Epidermal melanocyte (primary cell): Measurements from ENCODE around the gene PABPC1L.
"Not testable (repeated sequence)": the region's sequence is repeated elsewhere in the genome, so short reads cannot be mapped to it uniquely, and the experiment has no call there.

Source experiments
- DNase-seq: peaks from one replicate; pipeline ENCODE4 v3.0.0; 2011; ENCODE audit warnings: low spot score; ENCODE audit not compliant: insufficient read length

PABPC1L gene

DNA sequence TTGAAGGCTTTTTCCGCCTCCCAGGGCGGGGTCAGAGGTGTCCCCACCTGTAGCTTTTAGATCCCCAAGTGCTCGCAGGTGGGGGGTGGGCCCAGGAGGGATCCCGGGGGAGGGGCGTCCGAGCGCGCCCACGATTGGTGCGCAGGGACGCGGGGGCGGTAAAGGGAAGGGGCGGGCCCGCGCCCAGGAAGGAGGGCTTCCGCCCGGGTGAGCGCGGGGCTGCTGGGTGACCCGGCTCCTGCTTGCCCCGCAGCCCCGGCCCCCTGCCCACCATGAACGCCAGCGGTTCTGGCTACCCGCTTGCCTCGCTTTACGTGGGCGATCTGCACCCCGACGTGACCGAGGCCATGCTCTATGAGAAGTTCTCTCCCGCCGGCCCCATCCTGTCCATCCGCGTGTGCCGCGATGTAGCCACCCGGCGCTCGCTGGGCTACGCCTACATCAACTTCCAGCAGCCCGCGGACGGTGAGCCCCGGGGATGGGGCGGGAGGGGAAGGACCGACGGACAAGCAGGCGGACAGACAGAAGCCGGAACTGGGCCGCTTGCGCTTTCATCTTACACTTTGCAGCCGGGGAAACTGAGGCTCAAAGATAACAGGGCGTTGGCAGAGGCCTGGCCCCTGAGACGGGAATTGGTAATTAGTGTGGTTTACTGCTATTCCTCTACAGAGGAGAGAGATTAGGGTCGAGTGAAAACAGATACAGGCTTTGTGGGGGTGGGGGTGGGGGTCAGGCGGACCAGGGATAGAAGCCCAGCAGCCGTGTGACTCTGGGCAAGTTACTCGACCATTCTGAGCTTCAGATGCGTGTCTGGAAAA lies at the start of gene PABPC1L:
Gene PABPC1L, plus strand, starts transcription at position 189 of the 818 bp plus-strand sequence. Its CDS starts 84 bp downstream, at position 273.
- peak; percentile 59 for DNase-seq

DNA sequence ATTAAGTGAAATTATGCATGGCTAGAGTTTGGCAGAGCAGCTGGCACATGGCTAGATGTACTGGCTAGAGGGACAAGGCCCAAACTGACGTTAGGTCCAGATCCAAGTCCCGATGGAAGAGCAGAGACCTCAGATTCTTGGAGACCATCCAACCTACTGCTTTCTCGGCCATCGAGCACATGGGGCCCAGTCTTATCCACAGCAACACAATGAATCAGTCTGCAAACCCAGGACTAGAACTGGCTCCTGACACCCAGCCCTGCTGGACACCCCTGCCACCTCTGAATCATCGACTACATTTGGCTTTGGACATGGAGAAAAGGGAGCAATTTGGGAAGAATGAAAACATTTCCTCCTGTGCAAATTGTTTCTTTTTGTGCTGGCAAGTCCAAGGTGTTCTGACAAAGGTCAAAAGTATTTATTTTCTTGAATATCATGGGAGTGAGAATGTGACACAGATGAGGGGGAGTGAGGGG lies 48.3 kb upstream of the PABPC1L start:
- DNase-seq = no peak

DNA sequence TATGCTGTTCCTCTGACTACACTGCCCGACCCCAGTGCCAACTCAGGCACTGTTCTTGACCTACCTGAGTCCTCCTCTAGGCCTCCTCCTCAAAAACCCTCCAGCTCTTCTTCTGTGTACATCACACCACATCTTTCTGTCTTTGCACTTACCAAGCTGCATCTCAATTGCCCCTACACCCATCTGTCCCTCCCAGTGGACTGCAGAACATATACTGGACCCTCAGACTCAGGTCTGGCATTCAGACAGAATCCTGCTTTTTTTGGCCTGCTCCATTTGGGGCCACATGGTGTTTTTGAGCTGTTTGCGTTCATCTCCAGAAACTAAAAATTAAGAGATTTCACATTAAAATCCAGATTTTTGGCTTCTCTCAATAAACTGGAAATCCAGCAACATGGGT lies 47.6 kb upstream of the PABPC1L start:
- no peak for DNase-seq

DNA sequence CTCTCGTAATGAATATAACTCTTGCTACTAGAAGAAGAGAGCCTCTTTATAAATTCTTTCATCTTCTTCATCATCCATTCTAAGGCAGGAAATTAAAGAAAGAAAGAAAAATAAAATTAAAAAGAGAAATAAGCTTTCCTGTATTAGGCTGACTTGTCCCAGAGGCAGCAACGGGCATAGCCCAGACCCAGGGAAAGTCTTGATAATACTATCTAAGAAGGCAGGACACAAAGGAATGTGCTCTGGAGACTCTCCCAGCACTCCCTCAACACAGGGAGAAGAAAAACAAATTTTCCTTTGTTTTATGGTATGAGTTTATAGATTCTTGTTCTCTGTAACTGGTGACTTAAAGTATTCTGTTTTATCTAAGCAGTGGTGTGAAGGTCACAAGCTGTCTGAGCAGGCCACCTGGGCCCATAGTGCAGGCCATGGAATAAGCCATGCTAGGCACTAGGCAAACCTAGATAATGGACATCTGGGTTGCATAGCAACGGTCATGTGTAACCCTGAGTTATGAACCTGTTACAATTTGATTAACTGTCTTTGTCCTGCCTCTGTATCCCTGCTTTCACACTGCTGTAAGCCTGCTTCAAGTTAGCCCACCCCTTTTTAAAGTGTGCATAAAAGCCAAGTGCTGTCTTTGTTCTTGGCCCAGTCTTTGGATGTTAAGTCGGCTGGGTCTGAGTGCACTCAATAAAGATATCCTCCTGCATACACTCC lies 46.3 kb upstream of the PABPC1L start:
- not testable (repeated sequence) for DNase-seq

DNA sequence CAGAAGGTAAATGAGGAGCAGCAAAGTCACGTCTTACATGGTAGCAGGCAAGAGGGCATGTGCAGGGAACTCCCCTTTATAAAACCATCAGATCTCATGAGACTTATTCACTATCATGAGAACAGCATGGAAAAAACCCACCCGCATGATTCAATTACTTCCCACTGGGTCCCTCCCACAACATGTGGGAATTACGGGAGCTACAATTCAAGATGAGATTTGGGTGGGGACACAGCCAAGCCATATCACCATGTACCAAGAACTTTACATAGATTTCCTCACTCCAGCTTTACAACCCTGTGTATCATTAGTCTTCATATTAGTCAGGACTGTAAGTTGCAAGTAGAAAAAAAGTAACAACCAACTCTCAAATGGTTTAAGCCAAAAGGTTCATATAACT lies 45.4 kb upstream of the PABPC1L start:
- not testable (repeated sequence) for DNase-seq

DNA sequence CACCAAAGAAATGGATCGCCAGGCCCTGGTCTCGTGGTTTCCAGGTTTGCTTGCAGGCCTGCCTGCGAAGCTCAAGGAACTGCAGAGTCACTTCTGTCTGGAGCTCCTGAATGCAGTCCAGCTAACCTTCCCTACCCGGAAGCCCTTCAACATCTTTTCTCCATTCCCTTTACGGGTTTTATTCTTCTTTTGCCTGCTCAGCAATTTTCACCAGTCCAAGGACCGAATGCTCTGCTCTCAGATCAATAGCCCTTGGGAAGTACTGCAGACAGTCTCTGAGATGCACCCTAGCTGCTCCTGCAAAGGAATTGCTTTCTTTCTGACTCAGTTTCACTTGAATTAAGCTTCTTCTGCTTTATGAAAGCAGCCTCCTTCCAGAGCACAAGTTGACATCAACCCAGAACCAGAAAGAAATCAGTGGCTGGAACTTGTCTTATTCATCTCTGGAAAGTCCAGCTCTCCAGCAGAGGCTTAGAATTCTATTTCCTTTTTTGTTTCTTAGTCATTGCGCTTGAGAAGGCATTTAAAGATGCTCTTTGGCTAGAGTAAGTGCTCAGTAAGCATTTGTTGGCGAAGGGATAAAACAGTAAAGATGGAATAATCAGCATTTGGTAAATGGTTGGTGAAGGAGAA lies 43.0 kb upstream of the PABPC1L start:
- DNase-seq = no peak

DNA sequence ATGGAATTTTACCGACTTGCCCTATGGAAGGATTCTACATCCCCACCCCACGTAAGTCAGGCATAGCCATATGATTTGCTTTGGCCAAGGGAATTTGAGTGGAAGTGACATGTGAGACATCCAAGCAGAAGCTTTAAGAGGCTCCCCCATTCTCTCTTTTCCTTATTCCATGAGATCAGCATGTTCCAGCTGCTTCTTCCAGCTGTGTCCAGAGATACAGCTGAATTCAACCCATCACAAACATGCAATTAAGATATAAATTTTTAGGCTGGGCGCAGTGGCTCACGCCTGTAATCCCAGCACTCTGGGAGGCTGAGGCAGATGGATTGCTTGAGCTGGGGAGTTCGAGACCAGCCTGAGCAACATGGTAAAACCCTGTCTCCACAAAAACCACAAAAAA lies 40.4 kb upstream of the PABPC1L start:
- no peak for DNase-seq

DNA sequence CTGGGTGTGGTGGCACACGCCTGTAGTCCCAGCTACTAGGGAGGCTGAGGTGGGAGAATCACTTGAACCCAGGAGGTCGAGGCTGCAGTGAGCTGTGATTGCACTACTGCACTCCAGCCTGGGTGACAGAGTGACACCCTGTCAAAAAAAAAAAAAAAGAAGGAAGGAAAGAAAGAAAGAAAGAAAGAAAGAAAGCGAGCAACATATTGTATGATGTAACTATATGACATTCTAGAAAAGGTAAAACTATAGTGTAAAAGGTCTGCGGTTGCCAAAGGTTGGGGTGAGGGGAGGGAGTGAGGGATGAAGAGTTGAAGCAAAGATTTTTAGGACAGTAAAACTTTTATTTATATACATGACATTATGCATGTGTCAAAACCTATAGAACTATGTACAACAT lies 27.5 kb upstream of the PABPC1L start:
- not testable (repeated sequence) for DNase-seq

DNA sequence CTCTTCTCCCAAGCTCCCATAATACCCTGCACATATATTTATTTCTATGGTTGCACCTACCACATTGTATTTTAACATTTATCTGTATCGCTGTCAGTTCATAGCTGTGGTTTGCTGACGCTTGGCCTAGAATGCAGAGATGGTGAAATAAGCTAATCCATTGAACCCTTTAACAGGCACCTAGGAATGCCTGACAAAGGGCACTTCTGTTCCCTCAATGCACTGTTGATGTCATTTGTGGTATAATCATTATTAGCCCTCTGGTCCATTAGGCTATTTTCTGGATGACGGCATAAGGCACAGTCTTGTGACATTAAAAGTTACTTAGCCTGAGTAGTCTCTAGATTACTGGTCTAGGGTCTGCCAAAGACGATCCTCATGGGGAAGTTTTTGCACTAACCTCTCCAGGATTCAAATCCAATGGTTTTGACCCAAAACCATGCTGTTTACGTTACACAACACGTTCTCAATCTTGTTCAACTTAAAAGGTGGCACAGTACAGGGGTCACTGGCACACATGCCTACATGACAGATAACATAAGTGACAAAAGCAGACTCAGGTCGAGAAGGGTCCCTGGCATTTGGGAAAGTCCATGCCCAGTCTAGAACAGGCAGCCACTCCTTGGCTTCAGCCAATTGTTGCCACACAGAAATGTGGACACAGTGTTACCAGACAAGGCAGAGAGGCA lies 26.5 kb upstream of the PABPC1L start:
- no peak for DNase-seq

DNA sequence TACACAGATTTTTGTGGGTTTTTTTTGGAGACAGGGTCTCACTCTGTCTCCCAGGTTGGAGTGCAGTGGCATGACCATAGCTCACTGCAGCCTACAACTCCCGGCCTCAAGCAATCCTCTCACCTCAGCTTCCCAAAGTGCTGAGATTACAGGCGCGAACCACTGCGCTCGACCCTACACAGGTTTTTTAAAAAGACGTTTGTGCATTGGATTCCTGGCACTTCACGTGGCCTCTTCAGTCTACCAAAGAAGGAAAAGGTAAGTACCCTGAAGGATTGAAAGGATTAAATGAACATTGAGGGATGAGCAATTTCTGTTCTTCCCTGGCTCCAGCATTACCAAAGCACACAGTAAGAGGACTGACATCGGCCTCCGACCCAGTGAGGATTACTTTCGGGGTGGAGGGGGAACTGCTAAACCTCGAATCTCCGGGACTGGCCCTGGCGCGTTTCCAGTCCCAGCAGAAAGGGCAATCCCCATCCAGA lies 24.9 kb upstream of the PABPC1L start:
- DNase-seq = no peak

DNA sequence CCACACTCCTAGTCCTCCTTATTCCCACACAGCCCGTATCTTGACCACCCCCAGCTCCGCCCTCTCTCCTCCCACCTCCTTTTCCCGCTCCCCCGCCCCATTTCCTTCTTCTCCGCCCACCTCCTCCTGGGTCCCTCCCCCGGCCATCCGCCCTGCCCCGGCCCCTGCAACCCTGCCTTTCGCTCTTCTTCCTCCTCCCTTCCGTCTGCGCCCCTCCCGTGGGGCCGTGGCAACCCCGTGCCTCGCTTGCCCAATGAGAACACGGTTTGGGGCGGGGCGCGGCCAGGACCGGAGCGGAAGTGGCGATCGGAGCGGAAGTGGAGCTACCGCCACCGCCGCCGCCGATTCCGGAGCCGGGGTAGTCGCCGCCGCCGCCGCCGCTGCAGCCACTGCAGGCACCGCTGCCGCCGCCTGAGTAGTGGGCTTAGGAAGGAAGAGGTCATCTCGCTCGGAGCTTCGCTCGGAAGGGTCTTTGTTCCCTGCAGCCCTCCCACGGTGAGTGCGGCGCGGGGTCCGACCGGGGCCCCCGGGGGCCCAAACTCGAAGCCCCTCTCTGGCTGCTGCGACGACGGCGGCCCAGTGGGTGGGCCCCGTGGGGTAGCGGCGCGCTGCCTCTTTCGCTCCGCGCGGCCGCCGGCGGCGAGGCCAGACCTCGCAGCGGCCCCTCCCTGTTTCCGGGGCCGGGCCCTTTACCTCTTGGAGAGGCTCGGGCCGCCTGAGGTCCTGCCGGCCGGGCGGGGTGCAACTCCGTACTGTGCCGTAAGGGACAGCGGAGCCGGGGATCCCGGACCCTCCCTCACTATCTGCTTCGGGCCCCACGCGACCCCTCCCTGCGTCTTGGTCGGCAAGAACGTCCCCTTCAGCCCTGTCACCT lies 24.2 kb upstream of the PABPC1L start, which contains the start of gene YWHAB:
Gene YWHAB, plus strand, starts transcription at position 314 of the 874 bp plus-strand sequence. CDS start 15,829 bp downstream, outside the sequence.
- peak; percentile 88 for DNase-seq

DNA sequence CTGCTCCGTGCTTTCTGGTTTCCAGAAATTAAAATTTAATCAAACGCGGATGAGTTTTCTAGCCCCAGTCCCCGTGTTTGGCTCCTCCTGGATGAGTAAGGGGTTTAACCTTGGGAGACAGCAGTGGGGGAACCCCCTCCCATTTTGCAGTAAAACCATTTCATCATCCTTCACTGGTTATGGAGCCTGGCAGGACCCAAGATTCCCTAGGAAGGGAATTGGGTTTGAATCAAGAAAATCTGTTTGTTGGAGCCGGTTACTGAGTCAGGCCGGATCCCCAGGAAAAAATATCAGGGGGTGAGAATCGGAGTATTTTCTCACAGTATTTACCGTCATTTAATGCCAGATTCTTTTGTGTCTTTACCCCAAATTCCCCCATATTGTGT lies 23.6 kb upstream of the PABPC1L start:
- DNase-seq = no peak

DNA sequence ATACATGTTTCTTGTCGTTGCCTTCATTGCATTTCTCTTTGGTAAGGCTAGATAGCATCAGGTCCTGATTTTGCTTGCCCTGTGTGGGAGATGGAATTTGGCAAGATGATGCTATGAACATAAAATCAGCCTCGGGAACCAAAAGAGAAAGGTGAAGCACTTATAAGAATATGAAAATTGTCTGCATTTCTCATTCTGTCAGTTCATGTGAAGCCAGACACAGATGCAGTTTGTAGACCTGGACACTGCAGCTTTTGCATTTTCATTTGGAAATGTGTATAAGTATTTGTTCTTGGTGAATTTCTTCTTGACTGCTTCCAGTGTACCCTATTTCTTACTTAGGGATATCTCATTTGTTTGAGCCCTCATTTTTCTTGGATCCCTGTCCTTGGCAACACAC lies 23.0 kb upstream of the PABPC1L start:
- no peak for DNase-seq

DNA sequence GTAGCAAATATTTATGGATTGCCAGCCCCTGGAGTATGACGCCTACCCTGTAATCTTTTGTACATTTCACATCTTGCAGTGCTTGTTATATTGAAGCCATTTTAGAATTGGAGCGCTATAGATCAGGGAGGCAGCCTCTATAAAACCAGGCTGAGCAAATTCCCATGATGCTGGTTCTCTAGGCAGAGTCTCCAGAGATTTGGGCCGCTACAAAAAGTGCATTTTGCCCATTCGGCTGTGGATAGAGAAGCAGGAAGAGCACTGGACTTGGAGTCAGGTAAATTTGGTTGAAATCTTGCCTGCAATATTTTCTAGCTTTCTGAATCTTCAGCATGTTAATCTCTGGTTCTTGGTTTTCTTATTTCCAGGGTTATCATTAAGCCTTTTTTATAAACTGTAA lies 22.4 kb upstream of the PABPC1L start:
- no peak for DNase-seq

DNA sequence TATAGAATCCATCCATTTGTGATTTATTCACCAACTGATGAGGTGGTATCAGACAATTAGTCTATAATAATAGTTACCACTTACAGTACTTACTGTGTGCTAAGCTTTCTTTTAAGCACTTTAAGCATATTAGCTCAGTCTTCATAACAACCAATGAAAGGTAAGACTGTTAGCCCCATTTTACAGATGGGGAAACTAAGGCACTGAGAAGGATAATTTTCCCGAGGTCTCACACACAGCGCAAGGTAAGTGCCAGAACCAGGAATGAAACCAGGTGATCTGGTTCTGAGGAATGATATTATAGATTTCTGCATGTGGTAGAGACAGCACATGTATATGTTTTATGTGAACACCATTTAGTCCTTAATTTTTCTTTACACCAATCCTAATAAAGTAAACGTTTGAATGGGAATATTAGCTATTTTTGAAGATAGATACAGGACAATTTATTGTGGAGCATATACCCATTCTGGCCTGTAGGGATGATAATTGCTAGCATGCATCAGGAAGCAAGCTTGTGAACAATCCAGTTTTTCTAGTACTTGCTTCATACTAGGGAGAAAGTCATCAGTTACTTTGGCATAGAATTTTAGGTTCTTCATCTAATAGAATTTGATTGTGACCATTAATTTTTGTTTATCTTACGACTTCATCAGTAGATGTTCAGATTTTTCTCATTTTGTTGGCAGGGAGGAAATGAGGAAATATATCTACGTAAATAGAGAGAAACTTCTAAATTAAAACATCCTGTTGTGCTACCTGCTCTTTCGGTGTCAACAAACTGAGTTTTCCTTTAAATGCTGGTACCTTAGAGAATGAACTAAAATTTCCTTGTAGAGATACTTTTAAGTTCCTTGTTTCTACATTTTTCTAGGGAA lies 21.4 kb upstream of the PABPC1L start:
- DNase-seq = no peak

DNA sequence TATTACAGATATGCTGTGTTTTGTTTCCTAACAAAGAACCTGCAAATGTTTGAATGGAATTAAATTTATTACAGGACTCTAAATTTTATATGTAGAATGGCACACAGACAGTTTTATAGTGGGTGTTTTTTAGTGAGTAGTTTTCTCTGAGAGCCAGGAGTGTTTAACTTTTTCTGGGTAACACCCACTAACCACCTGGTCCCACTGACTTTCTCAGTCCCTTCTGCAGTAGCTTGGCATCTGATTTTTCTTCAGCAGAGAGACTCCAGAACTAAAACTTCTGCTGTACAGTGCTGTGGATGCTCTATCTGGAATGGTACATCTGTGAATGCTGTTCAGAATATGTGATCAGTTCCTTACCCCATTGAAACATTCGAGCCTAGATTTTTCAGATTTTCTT lies 18.0 kb upstream of the PABPC1L start:
- DNase-seq = no peak

DNA sequence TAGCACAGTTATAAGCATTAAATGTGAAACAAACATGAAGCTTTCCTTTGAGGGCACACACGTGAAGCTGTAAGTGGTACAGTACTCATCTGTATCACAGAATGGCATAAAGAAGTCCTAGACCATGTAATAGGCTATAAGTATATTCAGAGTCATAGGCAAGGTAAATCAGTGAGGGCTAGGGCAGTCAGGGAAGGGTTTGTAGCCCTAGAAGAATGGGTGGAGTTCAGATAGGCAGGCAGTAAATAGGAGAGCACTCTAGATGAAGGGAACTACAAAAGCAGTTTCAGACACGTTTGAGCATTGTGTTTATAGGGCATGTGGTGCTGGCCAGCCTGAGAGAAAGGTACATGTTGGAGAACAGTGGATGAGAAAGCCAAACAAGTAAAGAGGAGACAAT lies 14.9 kb upstream of the PABPC1L start:
- no peak for DNase-seq

DNA sequence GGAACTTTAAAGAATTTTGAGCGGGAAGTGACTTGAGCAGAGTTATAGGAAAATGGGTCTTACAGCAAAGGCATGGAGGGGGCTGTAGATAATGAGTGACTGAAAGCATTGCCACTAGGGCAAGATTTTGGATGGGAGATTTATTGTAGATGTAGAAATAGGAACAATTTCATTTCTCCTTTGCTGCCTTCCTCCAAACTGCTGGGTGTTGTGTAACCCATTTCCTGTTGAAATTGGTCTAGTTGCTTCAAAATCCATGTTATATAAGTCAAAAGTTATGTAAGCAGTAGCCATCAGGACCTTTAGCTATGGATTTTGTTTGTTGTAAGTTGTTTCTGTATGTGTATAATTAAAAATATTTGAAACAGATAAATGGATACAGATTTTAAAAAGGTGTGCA lies 13.3 kb upstream of the PABPC1L start:
- DNase-seq = no peak

DNA sequence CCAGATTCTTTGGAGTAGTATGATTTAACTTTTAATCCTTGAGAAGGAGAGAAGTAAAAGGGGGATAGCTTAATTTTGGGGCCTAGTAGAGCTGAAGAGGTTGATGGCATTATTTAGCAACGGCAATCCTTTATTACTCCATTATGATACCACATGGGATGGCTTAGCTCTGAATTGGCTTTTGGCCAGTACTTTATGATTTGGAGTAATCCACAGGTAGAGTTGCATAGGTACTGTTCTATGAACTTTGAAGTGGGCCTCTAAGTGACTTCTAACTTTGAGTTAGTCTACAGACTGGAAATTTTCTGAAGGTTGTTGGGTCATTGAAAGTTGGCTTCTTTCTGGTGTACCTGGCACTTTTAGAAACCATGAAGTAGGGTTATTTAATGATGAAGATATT lies 12.7 kb upstream of the PABPC1L start:
- no peak for DNase-seq
